Stimulated activated effector memory CD8-positive, alpha-beta T cell treated with anti-CD3 and anti-CD28 coated beads, Interleukin-12 subunit alpha, Interleukin-12 subunit beta, amount 100 ng/mL, for 72 hours (primary cell): ENCODE data around the gene FANCB.

Source experiments
- ATAC-seq: fragments of 150-1000 bp; cut with Tn5 transposase; 2 replicates; pipeline ENCODE4 v1.10.0; 2021
- DNase-seq, 2 donors: peaks; one replicate each; pipeline ENCODE4 v3.0.0; 2021 to 2022; ENCODE audit warnings: low spot score in 2 of 2
- H3K27ac Mint-ChIP-seq: one replicate; pipeline ENCODE4 v1.8.0; 2022; ENCODE audit warnings: mild to moderate bottlenecking, mixed read lengths
- H3K36me3 Mint-ChIP-seq: one replicate; pipeline ENCODE4 v1.8.0; 2022; ENCODE audit warnings: mild to moderate bottlenecking, mixed read lengths
- H3K4me1 Mint-ChIP-seq: one replicate; pipeline ENCODE4 v1.8.0; 2022; ENCODE audit warnings: mixed read lengths
- H3K4me3 Mint-ChIP-seq: one replicate; pipeline ENCODE4 v1.8.0; 2022; ENCODE audit warnings: mild to moderate bottlenecking, mixed read lengths
- H3K9me3 Mint-ChIP-seq: one replicate; pipeline ENCODE4 v1.8.0; 2022; ENCODE audit warnings: mixed read lengths

Gene FANCB

DNA sequence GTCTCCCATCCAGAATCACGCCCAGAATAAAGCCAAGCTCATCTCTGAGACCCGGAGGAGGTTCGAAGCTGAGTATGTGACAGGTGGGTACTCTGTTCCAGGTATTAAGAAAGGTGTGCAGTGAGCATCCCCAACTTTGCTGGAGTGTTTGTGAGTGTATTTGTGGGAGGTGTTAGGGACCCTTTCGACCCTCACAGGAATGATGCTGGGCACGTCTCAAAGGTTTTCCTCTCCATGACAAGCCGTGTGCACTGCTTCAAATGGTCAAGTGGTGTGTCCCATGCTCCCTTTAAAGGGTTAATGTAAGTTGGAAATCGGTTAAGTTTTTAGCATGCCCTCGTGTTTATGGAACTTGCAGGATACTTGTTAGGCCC lies 794 bp upstream of the FANCB start:
- Mint-ChIP-seq H3K4me3 (peak overlapping the region; percentile 74), H3K4me1 (peaks cover 6% of the 10 kb centered on the region), H3K27ac (peak overlapping the region; percentile 88), H3K36me3 (peaks cover 10% of the 10 kb centered on the region), H3K9me3 (no peaks in the 10 kb centered on the region)
- DNase-seq: peak in 1 of 2 donors; percentile 1
- no peak for ATAC-seq

DNA sequence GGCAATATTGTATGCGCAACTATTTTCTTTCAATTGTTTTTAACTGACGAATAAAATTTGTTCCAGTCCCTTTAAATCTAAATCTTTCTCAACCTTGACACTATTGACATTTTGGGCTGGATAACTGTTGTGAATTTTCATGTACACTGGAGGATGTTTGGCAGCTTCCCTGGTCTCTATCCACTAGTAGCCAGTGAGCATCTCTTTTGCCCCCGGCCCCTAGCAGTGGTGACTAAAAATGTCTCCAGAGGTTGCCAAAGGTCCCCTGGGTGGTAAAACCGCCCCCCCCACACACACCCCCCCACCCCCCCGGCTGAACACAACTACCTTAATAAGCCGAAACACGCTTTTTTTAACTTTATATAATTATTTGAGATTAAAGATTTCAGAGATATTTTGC lies 514 bp downstream of the FANCB start:
- H3K4me1 Mint-ChIP-seq: peaks cover 6% of the 10 kb centered on the region
- H3K9me3 Mint-ChIP-seq: no peaks in the 10 kb centered on the region
- peak overlapping the region; percentile 74 for H3K4me3 Mint-ChIP-seq
- peak overlapping the region; percentile 88 for H3K27ac Mint-ChIP-seq
- ATAC-seq (no peak), DNase-seq (no peak)
- H3K36me3 Mint-ChIP-seq: peaks cover 14% of the 10 kb centered on the region

DNA sequence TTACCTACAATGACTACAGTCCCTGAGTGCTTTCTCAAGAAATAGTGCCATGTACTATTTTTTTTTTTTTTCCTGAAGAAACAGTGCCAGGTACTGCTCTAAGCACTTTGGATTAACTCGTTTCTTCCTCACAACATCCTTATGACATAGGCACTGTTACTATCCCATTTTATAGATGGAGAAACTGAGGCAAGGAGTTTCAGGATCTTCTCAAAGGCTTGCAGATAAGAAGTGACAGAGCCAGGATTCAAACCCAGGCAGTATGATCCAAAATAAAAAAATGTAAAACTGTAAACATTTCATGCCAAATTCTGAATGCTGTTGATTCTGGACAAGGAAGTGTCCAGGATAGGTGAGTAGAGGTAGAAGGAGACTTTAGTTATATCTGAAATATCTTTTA lies 1.1 kb downstream of the FANCB start:
- Mint-ChIP-seq H3K27ac (no peak overlapping the region), H3K4me3 (peak overlapping the region; percentile 74), H3K36me3 (peaks cover 20% of the 10 kb centered on the region), H3K4me1 (peaks cover 6% of the 10 kb centered on the region), H3K9me3 (no peaks in the 10 kb centered on the region)
- DNase-seq: no peak
- ATAC-seq: no peak

DNA sequence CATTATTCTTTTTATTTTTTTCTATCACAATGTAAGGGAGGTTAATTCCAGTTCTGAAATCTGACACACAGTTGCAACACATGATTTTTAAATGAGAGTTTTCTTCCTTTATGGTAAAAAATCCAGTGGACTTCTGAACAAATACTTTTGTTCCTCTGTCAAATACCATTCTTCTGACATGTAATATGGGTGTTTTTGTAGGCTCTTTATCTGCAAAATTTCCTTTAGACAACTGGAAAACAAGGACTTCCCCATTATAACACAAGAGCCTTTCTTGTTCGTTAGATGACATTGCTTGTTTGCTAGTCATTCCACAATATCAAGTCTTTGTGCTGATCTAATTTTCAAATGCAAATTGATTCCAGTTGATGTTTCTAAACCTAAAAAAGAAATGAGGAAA lies 7.7 kb downstream of the FANCB start:
- ATAC-seq (no peak), DNase-seq (no peak)
- peaks cover 13% of the 10 kb centered on the region for H3K36me3 Mint-ChIP-seq
- no peak overlapping the region for H3K4me3 Mint-ChIP-seq
- H3K4me1 Mint-ChIP-seq: no peaks in the 10 kb centered on the region
- H3K9me3 Mint-ChIP-seq: no peaks in the 10 kb centered on the region
- no peak overlapping the region for H3K27ac Mint-ChIP-seq

DNA sequence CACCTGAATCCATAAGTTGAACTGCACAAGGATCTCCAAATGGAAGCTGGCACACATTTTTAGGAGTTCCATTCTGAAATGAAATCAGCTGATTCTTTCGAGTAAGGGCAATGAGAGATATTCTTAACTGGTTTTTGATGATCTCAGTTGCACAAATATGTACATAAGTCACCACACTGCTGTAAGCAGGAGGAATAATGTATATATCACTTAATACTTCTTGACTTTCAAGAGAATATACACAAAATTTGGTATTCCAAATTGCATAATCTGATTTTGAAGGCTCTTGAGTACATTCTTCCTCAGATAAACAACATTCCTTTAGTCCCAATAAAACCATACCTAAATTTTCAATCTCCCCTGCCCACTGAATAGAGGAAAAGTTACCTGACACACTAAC lies 8.2 kb downstream of the FANCB start:
- no peak for ATAC-seq
- H3K9me3 Mint-ChIP-seq: no peaks in the 10 kb centered on the region
- no peak overlapping the region for H3K27ac Mint-ChIP-seq
- H3K4me3 Mint-ChIP-seq: no peak overlapping the region
- no peaks in the 10 kb centered on the region for H3K4me1 Mint-ChIP-seq
- DNase-seq: no peak
- peaks cover 13% of the 10 kb centered on the region for H3K36me3 Mint-ChIP-seq

DNA sequence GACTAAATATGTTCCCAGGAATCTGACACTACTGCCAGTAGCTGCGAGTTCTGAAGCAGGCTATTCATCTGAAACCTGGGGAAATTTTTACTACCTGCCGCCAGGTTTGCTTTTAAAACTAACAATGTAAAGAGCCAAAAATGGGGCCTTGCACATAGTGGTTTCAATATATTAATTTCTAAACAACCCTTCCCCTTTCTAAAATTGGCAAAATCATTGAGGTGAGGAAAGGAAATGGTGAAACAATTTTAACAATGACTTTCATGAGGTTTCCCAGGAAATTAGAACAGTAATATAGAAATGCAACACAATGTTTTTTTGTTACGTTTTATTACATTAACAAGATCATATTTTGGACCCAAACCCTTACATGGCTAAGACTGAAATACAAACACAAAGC lies 21.3 kb downstream of the FANCB start:
- Mint-ChIP-seq H3K27ac (no peak overlapping the region), H3K36me3 (peaks cover 3% of the 10 kb centered on the region), H3K9me3 (no peaks in the 10 kb centered on the region), H3K4me1 (no peaks in the 10 kb centered on the region), H3K4me3 (no peak overlapping the region)
- DNase-seq (no peak), ATAC-seq (no peak)

DNA sequence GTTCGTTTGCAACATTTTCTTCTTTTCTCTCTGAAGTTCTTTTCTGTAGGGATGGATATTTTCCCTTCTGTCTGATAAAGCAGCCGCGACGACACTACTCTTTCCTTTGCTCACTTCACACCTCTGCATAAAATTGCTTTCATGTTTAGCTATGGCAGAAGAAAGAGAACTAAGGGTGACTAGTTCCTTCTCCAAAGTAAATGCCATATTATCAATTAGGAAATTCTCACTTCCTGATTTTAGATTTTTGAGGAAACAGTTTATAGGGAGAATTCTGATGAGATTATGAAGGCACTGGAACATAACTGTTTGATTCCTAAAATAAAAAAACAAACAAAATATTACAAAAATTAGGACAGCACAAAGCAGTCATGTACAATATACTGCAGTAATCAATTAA lies 29.2 kb downstream of the FANCB start:
- Mint-ChIP-seq H3K4me1 (no peaks in the 10 kb centered on the region), H3K27ac (no peak overlapping the region), H3K9me3 (no peaks in the 10 kb centered on the region), H3K36me3 (peaks cover 13% of the 10 kb centered on the region), H3K4me3 (no peak overlapping the region)
- DNase-seq: no peak
- no peak for ATAC-seq

DNA sequence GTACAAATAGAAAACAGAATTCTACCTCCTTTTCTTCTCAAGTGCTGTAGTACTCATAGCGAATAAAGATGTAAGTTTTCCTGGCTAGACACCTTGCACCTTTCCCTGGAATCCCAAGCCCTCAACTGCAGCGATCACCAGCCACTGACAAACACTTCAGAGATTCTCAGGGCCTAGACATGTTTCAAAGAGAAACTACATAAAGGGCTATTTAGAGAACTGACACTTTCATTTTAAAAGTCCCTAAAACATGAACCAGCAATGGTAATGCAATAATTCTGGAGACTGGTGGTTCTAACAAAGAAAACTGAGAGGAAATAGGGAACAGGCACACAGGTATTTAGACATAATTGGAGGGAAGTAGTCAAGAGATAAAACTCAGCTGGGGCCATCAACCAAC lies 35.7 kb downstream of the FANCB start:
- H3K4me1 Mint-ChIP-seq: no peaks in the 10 kb centered on the region
- ATAC-seq: no peak
- H3K27ac Mint-ChIP-seq: no peak overlapping the region
- no peaks in the 10 kb centered on the region for H3K36me3 Mint-ChIP-seq
- H3K4me3 Mint-ChIP-seq: no peak overlapping the region
- H3K9me3 Mint-ChIP-seq: no peaks in the 10 kb centered on the region
- DNase-seq: no peak

DNA sequence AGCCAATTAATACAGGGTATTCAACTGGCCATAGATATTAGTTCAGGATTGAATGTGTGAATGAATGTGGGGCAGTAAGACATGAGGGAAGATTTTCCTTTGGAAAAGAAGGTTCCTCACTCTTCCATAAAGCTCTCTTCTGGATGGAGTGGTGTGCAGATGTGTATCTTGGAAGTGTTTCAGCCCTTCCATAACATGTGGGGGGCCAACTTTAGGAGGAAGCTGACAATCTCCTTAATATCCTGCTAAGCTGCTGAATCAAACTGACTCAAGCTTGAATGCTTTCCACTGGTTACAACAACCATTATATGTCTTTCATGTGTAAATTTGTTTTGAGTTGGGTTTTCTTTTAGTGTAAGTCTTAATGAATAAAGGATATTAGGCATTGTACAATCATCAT lies 40.3 kb downstream of the FANCB start:
- no peak for ATAC-seq
- Mint-ChIP-seq H3K9me3 (no peaks in the 10 kb centered on the region), H3K4me3 (no peak overlapping the region), H3K4me1 (no peaks in the 10 kb centered on the region), H3K36me3 (no peaks in the 10 kb centered on the region), H3K27ac (no peak overlapping the region)
- DNase-seq: no peak

DNA sequence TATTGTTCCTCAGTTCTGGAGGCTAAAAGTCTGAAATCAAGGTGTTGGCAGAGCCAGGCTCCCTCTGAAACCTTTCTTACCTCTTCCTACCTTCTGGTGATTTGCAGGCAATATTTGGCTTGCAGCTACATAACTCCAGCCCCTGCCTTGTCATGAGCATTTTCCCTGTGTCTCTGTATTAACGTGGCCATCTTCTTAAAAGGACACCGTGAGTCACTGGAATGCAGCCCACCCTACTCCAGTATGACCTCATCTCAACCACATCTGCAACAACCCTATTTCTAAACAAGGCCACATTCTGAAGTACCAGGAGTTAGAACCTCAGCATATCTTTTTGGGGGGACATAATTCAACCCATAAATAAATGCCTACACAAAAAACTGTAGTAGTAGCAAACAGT lies 40.7 kb downstream of the FANCB start:
- Mint-ChIP-seq H3K36me3 (no peaks in the 10 kb centered on the region), H3K9me3 (no peaks in the 10 kb centered on the region)

DNA sequence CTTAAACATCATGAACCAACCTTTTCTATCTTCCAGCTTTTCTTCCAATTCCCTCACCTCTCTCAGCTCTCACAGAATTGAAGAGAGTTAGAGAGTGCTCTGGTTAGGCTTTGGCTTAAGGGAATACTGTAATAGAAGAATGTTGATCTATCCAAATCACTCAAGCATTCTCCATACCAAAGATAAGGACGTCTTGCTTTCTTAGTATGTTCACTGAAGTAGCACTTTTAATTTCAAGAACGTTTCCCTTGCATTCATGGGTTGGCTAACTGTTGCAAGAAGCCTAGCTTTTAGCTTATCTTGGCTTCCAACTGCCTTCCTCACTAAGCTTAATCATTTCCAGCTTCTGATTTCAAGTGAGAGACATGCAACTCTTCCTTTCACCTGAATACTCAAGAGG lies 43.2 kb downstream of the FANCB start:
- Mint-ChIP-seq H3K36me3 (no peaks in the 10 kb centered on the region), H3K27ac (no peak overlapping the region), H3K4me3 (no peak overlapping the region), H3K9me3 (no peaks in the 10 kb centered on the region), H3K4me1 (no peaks in the 10 kb centered on the region)
- no peak for ATAC-seq
- no peak for DNase-seq

More for the DNA sequence above, 40.7 kb downstream of the FANCB start:
- Mint-ChIP-seq H3K27ac (no peak overlapping the region), H3K4me3 (no peak overlapping the region), H3K4me1 (no peaks in the 10 kb centered on the region)
- ATAC-seq: no peak
- no peak for DNase-seq

DNA sequence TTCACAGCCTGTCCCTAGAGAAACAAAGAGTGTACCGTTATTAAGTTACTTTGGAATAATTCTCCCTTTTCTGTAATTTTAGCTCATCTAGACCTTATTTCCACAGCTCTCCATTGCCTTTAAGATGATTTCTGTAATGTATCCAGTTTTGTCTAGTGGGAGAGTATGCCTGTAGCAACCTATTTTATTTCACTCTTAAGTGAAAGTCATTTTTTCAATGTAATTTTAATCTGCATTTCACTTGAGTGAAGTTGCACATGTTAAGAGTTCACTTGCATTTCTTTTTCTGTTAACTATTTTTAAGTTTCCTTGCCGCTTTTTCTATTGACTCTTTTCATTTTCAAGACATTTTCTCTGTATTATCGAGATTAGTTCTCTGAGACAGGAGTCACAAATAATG lies 46.5 kb downstream of the FANCB start:
- H3K9me3 Mint-ChIP-seq: no peaks in the 10 kb centered on the region
- H3K27ac Mint-ChIP-seq: no peak overlapping the region
- no peak overlapping the region for H3K4me3 Mint-ChIP-seq
- no peaks in the 10 kb centered on the region for H3K4me1 Mint-ChIP-seq
- DNase-seq (no peak), ATAC-seq (no peak)
- H3K36me3 Mint-ChIP-seq: no peaks in the 10 kb centered on the region

DNA sequence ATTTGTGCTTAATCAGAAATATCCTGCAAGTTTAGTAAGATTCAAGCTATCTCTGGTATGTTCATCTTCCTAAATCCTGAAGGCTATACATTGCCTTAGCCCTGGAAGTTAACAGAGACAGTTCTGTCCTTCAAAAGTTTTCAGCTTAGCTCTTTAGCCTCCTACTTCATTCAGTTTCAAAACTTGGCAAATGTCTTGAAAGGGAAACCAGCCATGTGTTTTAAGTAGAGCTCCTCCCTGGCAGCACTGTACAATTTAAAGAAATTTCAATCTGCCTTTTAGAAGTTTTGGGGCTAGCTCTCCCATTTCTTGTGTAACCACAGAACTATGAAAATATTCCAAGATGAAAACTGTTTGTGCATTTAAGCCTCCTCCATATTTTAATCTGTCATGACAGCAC lies 47.0 kb downstream of the FANCB start:
- no peak for DNase-seq
- H3K9me3 Mint-ChIP-seq: no peaks in the 10 kb centered on the region
- H3K4me1 Mint-ChIP-seq: no peaks in the 10 kb centered on the region
- H3K36me3 Mint-ChIP-seq: no peaks in the 10 kb centered on the region
- ATAC-seq: no peak
- H3K4me3 Mint-ChIP-seq: no peak overlapping the region
- no peak overlapping the region for H3K27ac Mint-ChIP-seq

DNA sequence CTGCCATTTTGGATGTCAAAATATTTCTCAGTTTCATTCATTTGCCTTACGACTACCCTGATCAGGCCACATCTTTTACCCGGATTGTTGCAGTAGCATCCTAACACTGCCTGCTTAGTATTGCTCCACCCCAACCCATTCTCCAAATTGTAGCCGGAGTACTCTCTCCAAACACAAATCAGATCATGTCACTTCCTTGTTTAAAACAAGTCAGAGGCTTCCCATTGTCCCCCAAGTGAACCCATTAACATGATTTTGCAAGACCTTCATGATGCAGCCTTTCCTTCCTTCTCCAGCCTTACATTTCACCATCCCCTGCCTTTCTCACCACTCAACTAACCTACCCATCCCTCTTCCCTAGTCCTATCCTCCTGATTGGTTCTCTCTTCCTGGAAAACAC lies 53.1 kb downstream of the FANCB start:
- peaks cover 5% of the 10 kb centered on the region for H3K9me3 Mint-ChIP-seq
- no peaks in the 10 kb centered on the region for H3K4me1 Mint-ChIP-seq
- no peaks in the 10 kb centered on the region for H3K36me3 Mint-ChIP-seq
- no peak overlapping the region for H3K27ac Mint-ChIP-seq
- no peak for DNase-seq
- H3K4me3 Mint-ChIP-seq: no peak overlapping the region
- no peak for ATAC-seq

DNA sequence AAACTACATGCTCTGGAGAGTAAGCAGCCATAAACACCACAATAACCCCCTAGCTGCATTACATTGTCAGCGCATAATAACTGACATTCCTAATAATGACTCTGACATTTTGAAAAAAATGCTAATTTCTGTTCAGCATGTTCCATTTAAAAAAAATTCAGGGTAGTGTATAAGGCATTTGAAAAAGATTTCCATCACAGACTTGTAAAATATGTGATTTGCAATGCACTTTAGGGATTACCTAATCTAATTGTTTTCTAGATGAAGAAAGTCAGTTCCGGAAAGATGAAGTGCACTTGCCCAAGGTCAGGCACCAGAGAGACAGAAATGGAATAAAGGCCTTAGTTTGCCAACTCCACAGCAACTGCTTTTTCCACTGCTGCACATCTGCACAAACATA lies 55.3 kb downstream of the FANCB start:
- Mint-ChIP-seq H3K36me3 (no peaks in the 10 kb centered on the region), H3K27ac (no peak overlapping the region)
- no peak for ATAC-seq

DNA sequence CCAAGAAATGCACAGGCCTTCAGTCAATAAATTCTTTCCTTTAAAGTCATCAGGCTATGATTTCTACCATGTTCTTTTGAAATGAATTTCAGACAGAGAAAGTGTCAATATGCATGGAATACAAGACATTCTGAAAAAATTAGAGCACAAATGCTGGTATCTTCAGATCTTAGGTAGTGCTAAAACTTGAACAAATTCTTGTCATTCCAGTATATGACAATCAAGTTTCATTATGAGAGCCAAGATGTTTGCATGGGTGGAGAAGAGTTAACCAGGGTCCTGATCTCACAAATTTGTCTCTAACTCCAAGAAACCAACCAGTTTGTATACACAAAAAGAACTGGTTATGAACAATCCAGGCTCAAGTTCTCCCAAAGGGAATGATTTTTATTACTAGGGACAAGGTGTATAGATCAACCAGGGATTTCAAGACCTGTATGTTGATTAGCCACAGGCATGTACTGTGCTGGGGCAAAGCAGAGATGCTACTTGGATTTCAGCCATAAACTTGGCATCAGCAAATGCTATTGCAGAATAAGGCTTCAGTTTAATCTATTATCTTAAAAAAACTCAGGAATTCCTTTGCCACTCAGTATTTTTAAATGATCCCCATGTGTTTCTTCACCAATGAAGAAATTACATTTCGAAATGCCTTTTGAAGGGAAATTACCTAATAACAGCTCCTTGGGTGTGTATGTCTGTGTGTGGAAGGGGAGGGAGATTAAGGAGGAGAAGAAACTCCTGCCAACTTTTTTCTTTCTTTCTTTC lies 69.7 kb downstream of the FANCB start:
- Mint-ChIP-seq H3K4me3 (no peak overlapping the region), H3K4me1 (peaks cover 8% of the 10 kb centered on the region)
- peak; percentile 58 for ATAC-seq

More for the DNA sequence above, 55.3 kb downstream of the FANCB start:
- no peak for DNase-seq
- Mint-ChIP-seq H3K4me1 (no peaks in the 10 kb centered on the region), H3K9me3 (peaks cover 5% of the 10 kb centered on the region), H3K4me3 (no peak overlapping the region)

DNA sequence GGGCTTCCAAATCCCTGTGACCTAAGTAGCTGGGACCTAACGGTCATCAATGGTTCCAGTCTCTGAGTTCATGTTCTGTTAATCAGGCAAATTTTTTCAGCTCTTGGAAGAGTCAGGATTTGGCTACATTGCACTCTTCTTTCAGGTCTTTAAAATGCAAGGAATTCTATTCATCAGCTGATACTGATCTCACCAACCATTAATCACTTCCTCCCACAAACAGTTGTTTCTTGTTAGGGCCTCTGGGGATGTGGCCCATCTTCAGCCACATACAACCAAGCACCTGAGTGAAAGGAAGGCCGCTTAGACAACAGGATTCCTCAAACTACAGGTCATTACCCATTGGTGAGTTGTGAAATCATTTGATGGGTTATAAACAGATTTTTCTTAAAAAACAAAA lies 71.7 kb downstream of the FANCB start:
- no peaks in the 10 kb centered on the region for H3K36me3 Mint-ChIP-seq
- H3K4me1 Mint-ChIP-seq: peaks cover 8% of the 10 kb centered on the region
- H3K9me3 Mint-ChIP-seq: peaks cover 6% of the 10 kb centered on the region
- H3K4me3 Mint-ChIP-seq: no peak overlapping the region
- no peak for ATAC-seq
- H3K27ac Mint-ChIP-seq: no peak overlapping the region
- DNase-seq: no peak

More for the DNA sequence above, 69.7 kb downstream of the FANCB start:
- H3K36me3 Mint-ChIP-seq: no peaks in the 10 kb centered on the region
- no peak for DNase-seq
- no peak overlapping the region for H3K27ac Mint-ChIP-seq
- H3K9me3 Mint-ChIP-seq: peaks cover 6% of the 10 kb centered on the region
